Measurements from ENCODE around the gene UGT1A4. TPM values are rescaled to one million over a fixed set of nuclear protein-coding genes. Genes with fewer than 3 reads are reported as not detected.

UGT1A4 gene
- total RNA-seq, 1 experiment from 2014 or later = 0.12 TPM

GRCh38 chr2:233779722-233780121, 61.2 kb downstream of the UGT1A4 start:
- H3K4me3 ChIP-seq (replicated peaks in 1 of 2; ENCODE audit: low read depth in 1 of 2, low read length in 2 of 2) = no peak overlapping the region
- H3K9ac ChIP-seq (ENCODE audit: low read length) = no peak overlapping the region
- no peak overlapping the region for H3K27ac ChIP-seq (ENCODE audit: low read depth, low read length)
- POLR2A ChIA-PET = no interaction called here
- H4K20me1 ChIP-seq (ENCODE audit: insufficient read depth) = no peaks in the 10 kb centered on the region
- TF ChIP-seq SIN3A (IDR thresholded peaks at IDR 0.05; ENCODE audit: low read depth) = no peak
- no peak for TF ChIP-seq ZNF274 (IDR thresholded peaks at IDR 0.05; ENCODE audit: low read depth, low read length)
- TF ChIP-seq RAD21 (IDR thresholded peaks at IDR 0.05; ENCODE audit: low read depth) = no peak
- TF ChIP-seq ZBTB33 (IDR thresholded peaks at IDR 0.05; ENCODE audit: extremely low read depth, insufficient replicate concordance, low read length) = no peak
- TF ChIP-seq MAX (IDR thresholded peaks at IDR 0.05) = no peak
- no peak for TF ChIP-seq ELF1 (IDR thresholded peaks at IDR 0.05; ENCODE audit: borderline replicate concordance, low read depth)
- no peak for TF ChIP-seq SP1 (IDR thresholded peaks at IDR 0.05; ENCODE audit: low read depth)
- no peak for TF ChIP-seq FOSL1 (IDR thresholded peaks at IDR 0.05; ENCODE audit: low read depth)
- no peak for TF ChIP-seq EGR1 (IDR thresholded peaks at IDR 0.05; ENCODE audit: low read depth)
- BruUV-seq (replicated peaks) = no TSS peak
- no peaks in the 10 kb centered on the region for H3K4me1 ChIP-seq (ENCODE audit: control insufficient read depth in 1 of 2, insufficient read depth in 2 of 2, low read length in 2 of 2)
- RAD21 ChIA-PET (ENCODE audit: low non-redundant PET in 1 of 2, low total read pairs in 2 of 2, uncharacterized antibody in 2 of 2, unreplicated experiment in 2 of 2) = no interaction called here
- no peaks in the 10 kb centered on the region for H3K9me2 ChIP-seq (ENCODE audit: insufficient read depth)
- intact Hi-C loops (cut with micrococcal nuclease) = no loop called here
- DNase-seq (ENCODE audit: low read depth, low spot score) = no peak
- H3K27me3 ChIP-seq (ENCODE audit: insufficient read depth, low read length) = no peaks in the 10 kb centered on the region
- no peak overlapping the region for H2AFZ ChIP-seq (ENCODE audit: low read depth, low read length, poor library complexity, severe bottlenecking)
- no peak for ATAC-seq
- H3K79me2 ChIP-seq (ENCODE audit: insufficient read depth, low read length) = no peaks in the 10 kb centered on the region
- H3K4me2 ChIP-seq (ENCODE audit: low read length) = no peak overlapping the region
- H3K36me3 ChIP-seq (ENCODE audit: control insufficient read depth in 1 of 2, insufficient read depth in 2 of 2, low read length in 2 of 2) = no peaks in the 10 kb centered on the region
- CTCF ChIA-PET = no interaction called here
- H3K9me3 ChIP-seq (ENCODE audit: control insufficient read depth in 1 of 2, insufficient read depth in 1 of 2, low read depth in 1 of 2, low read length in 2 of 2) = no peaks in the 10 kb centered on the region

GRCh38 chr2:233780771-233781170, 62.2 kb downstream of the UGT1A4 start:
- H4K20me1 ChIP-seq (ENCODE audit: insufficient read depth) = no peaks in the 10 kb centered on the region
- H3K27ac ChIP-seq (ENCODE audit: low read depth, low read length) = no peak overlapping the region
- H3K79me2 ChIP-seq (ENCODE audit: insufficient read depth, low read length) = no peaks in the 10 kb centered on the region
- H3K9me3 ChIP-seq (ENCODE audit: control insufficient read depth in 1 of 2, insufficient read depth in 1 of 2, low read depth in 1 of 2, low read length in 2 of 2) = no peaks in the 10 kb centered on the region
- H3K4me2 ChIP-seq (ENCODE audit: low read length) = no peak overlapping the region
- no peaks in the 10 kb centered on the region for H3K36me3 ChIP-seq (ENCODE audit: control insufficient read depth in 1 of 2, insufficient read depth in 2 of 2, low read length in 2 of 2)
- intact Hi-C loops (cut with micrococcal nuclease) = no loop called here
- ATAC-seq = no peak
- H2AFZ ChIP-seq (ENCODE audit: low read depth, low read length, poor library complexity, severe bottlenecking) = no peak overlapping the region
- H3K4me1 ChIP-seq (ENCODE audit: control insufficient read depth in 1 of 2, insufficient read depth in 2 of 2, low read length in 2 of 2) = no peaks in the 10 kb centered on the region
- RAD21 ChIA-PET (ENCODE audit: low non-redundant PET in 1 of 2, low total read pairs in 2 of 2, uncharacterized antibody in 2 of 2, unreplicated experiment in 2 of 2) = no interaction called here
- H3K9ac ChIP-seq (ENCODE audit: low read length) = no peak overlapping the region
- H3K4me3 ChIP-seq (replicated peaks in 1 of 2; ENCODE audit: low read depth in 1 of 2, low read length in 2 of 2) = no peak overlapping the region
- DNase-seq (ENCODE audit: low read depth, low spot score) = no peak
- H3K27me3 ChIP-seq (ENCODE audit: insufficient read depth, low read length) = no peaks in the 10 kb centered on the region
- CTCF ChIA-PET = no interaction called here
- no peaks in the 10 kb centered on the region for H3K9me2 ChIP-seq (ENCODE audit: insufficient read depth)
- TF ChIP-seq YY1 (IDR thresholded peaks at IDR 0.05; ENCODE audit: extremely low read depth, insufficient replicate concordance, low read depth, low read length) (no peak), ZFX (IDR thresholded peaks at IDR 0.05) (no peak), JUND (IDR thresholded peaks at IDR 0.05) (no peak), RAD21 (IDR thresholded peaks at IDR 0.05; ENCODE audit: low read depth) (no peak), ATF3 (IDR thresholded peaks at IDR 0.05) (no peak), EZH2 (IDR thresholded peaks at IDR 0.05) (no peak), SIN3A (IDR thresholded peaks at IDR 0.05; ENCODE audit: low read depth) (no peak)
- POLR2A ChIA-PET = no interaction called here
- no TSS peak for BruUV-seq (replicated peaks)

Measured in HCT116 (cell line).